A673 (cell line): Measurements from ENCODE around the gene ADAD2. TPM values are rescaled to one million over a fixed set of nuclear protein-coding genes. Genes with fewer than 3 reads are reported as not detected.
"Not testable (repeated sequence)": the region's sequence is repeated elsewhere in the genome, so short reads cannot be mapped to it uniquely, and the experiment has no call there.

Experiments
- BruUV-seq: library from RNA; stranded (reverse); fragments of 400-500 nt; replicated peaks from 2 replicates; lab custom pipeline; 2021; lab: Mats Ljungman, UMichigan
- CTCF ChIA-PET: fragments of 300-600 bp; sonication (Branson Sonifier 250); formaldehyde crosslinking; loops from one replicate; lab custom pipeline; 2022; ENCODE audit warnings: antibody characterized with exemption; lab: Charles Lee
- POLR2A ChIA-PET: fragments of 300-600 bp; sonication (Branson Sonifier 250); formaldehyde crosslinking; loops from one replicate; lab custom pipeline; 2022; ENCODE audit warnings: antibody characterized with exemption; ENCODE audit not compliant: low non-redundant PET; lab: Charles Lee
- DNase-seq: peaks from one replicate; pipeline ENCODE4 v3.0.0-alpha.2; 2015; ENCODE audit warnings: low spot score
- H3K27ac ChIP-seq: fragments of 200-600 bp; sonication (generic); 2 replicates; pipeline ENCODE4 v1.5.1; 2016; ENCODE audit warnings: mixed run types, low read depth, mild to moderate bottlenecking, mixed read lengths, antibody characterized with exemption, low read length; ENCODE audit not compliant: poor library complexity, severe bottlenecking
- H3K27me3 ChIP-seq: fragments of 200-600 bp; sonication (generic); replicated peaks from 2 replicates; pipeline ENCODE4 v1.6.1; 2017; ENCODE audit warnings: mixed run types, low read depth, mild to moderate bottlenecking, mixed read lengths, antibody characterized with exemption, low read length; ENCODE audit not compliant: insufficient read depth, poor library complexity
- H3K36me3 ChIP-seq: fragments of 200-600 bp; sonication (generic); 2 replicates; pipeline ENCODE4 v1.6.1; 2016; ENCODE audit warnings: mixed run types, mild to moderate bottlenecking, mixed read lengths, antibody characterized with exemption, low read length; ENCODE audit not compliant: insufficient read depth, poor library complexity, severe bottlenecking
- H3K4me1 ChIP-seq: fragments of 200-600 bp; sonication (generic); 2 replicates; pipeline ENCODE4 v1.6.1; 2017; ENCODE audit warnings: mixed run types, mild to moderate bottlenecking, mixed read lengths, antibody characterized with exemption, low read length; ENCODE audit not compliant: insufficient read depth, poor library complexity, severe bottlenecking
- H3K4me3 ChIP-seq: fragments of 200-600 bp; sonication (generic); 2 replicates; pipeline ENCODE4 v1.5.1; 2016; ENCODE audit warnings: low read depth, mixed run types, mild to moderate bottlenecking, mixed read lengths, low read length; ENCODE audit not compliant: poor library complexity, severe bottlenecking
- H3K9me3 ChIP-seq: fragments of 200-600 bp; sonication (generic); 2 replicates; pipeline ENCODE4 v1.6.1; 2016; ENCODE audit warnings: mixed run types, low read depth, mild to moderate bottlenecking, mixed read lengths, antibody characterized with exemption, low read length; ENCODE audit not compliant: poor library complexity, severe bottlenecking
- EZH2 ChIP-seq: fragments of 200-600 bp; sonication (generic); IDR thresholded peaks from 2 replicates; pipeline ENCODE4 v1.6.1; 2017; ENCODE audit warnings: borderline replicate concordance, low read depth, mild to moderate bottlenecking, mixed read lengths, antibody characterized with exemption, low read length; ENCODE audit not compliant: poor library complexity, severe bottlenecking
- intact Hi-C: fragments of 100-400 bp; cut with micrococcal nuclease; formaldehyde crosslinking; loops from one replicate; pipeline ENCODE4 v1.10.0; 2022; ENCODE audit not compliant: unreplicated experiment
- total RNA-seq: library from RNA; stranded (reverse); gene quantifications from 2 replicates; pipeline ENCODE4 v1.2.3, GENCODE V29; 2021
- TF ChIP-seq, protein P1 (sequence below): fragments of 300-800, 200-600 bp; sonication (generic); conservative IDR thresholded peaks from 2 replicates; pipeline ENCODE4 v1.5.1; 2017; ENCODE audit warnings: low read depth, mild to moderate bottlenecking, antibody characterized with exemption, low read length, moderate library complexity, mixed read lengths

Gene ADAD2
- total RNA-seq, 1 experiment from 2014 or later, result not detected

DNA sequence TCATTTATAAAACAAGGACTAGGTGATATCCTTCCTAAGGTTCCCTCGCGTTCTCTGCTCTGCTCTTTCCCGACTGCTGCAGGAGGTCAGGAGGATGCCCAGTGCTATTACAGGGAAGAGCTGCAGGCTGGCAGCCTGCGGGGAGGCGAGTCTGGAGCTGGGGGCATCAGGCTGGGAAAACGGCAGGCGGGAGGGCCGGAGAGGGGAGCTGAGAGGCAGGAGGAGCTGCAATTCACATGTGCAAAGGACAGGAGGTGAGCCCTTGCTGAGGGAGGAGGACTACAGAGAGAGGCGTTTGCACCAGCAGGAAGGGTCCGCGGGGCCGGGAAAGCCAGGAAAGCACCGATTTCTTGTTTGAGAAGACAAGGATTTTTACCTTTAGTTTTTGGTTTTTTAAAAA is 8.1 kb downstream of the ADAD2 start:
- intact Hi-C loops, result no loop called here
- no peaks in the 10 kb centered on the region for H3K4me1 ChIP-seq
- no peak for DNase-seq
- H3K9me3 ChIP-seq, result no peaks in the 10 kb centered on the region
- no peak overlapping the region for H3K27ac ChIP-seq
- no peak overlapping the region for H3K4me3 ChIP-seq
- TF ChIP-seq, protein P1, sequence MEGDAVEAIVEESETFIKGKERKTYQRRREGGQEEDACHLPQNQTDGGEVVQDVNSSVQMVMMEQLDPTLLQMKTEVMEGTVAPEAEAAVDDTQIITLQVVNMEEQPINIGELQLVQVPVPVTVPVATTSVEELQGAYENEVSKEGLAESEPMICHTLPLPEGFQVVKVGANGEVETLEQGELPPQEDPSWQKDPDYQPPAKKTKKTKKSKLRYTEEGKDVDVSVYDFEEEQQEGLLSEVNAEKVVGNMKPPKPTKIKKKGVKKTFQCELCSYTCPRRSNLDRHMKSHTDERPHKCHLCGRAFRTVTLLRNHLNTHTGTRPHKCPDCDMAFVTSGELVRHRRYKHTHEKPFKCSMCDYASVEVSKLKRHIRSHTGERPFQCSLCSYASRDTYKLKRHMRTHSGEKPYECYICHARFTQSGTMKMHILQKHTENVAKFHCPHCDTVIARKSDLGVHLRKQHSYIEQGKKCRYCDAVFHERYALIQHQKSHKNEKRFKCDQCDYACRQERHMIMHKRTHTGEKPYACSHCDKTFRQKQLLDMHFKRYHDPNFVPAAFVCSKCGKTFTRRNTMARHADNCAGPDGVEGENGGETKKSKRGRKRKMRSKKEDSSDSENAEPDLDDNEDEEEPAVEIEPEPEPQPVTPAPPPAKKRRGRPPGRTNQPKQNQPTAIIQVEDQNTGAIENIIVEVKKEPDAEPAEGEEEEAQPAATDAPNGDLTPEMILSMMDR, result no peak
- no peak for TF ChIP-seq EZH2
- CTCF ChIA-PET, result no interaction called here
- no TSS peak for BruUV-seq
- no peaks in the 10 kb centered on the region for H3K36me3 ChIP-seq
- POLR2A ChIA-PET, result no interaction called here
- H3K27me3 ChIP-seq, result no peaks in the 10 kb centered on the region

DNA sequence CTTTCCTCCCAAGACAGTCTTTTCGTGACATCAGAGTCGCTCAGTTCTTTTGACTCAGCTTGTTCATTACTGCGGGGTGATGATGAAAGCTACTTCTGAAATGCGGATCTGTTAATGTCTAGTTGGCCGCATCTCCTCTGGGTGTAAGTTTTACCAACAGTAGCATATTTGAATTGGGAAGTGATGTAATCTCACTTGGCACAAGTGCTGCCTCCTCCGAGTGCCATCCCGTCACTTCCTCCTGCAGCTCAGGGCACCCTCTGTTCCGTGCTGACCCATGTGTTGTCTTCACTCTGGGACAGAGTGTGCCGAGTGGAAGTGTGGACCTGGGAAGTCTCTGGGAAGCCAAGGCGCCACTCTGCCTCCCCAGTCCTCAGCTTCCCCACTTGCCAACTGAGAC is 8.9 kb downstream of the ADAD2 start:
- POLR2A ChIA-PET, result no interaction called here
- Histone ChIP-seq H3K27ac (no peak overlapping the region), H3K9me3 (no peaks in the 10 kb centered on the region), H3K36me3 (no peaks in the 10 kb centered on the region), H3K4me3 (no peak overlapping the region), H3K4me1 (no peaks in the 10 kb centered on the region), H3K27me3 (no peaks in the 10 kb centered on the region)
- TF ChIP-seq, protein P1, result no peak
- TF ChIP-seq EZH2, result no peak
- BruUV-seq, result no TSS peak
- CTCF ChIA-PET, result no interaction called here
- DNase-seq, result no peak
- intact Hi-C loops, result no loop called here

DNA sequence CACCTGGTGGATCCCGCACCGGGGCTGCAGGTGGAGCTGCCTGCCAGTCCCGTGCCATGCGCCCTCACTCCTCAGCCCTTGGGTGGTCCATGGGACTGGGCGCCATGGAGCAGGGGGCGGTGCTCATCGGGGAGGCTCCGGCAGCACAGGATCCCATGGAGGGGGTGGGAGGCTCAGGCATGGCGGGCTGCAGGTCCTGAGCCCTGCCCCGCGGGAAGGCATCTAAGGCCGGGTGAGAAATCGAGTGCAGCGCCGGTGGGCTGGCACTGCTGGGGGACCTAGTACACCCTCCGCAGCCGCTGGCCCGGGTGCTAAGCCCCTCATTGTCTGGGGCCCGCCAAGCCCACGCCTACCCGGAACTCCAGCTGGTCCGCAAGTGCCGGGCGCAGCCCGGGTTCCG is 13.6 kb downstream of the ADAD2 start:
- CTCF ChIA-PET, H3K27me3 ChIP-seq, H3K4me1 ChIP-seq, POLR2A ChIA-PET, H3K9me3 ChIP-seq, BruUV-seq, H3K4me3 ChIP-seq, H3K36me3 ChIP-seq, DNase-seq, H3K27ac ChIP-seq, intact Hi-C loops: not testable (repeated sequence)

DNA sequence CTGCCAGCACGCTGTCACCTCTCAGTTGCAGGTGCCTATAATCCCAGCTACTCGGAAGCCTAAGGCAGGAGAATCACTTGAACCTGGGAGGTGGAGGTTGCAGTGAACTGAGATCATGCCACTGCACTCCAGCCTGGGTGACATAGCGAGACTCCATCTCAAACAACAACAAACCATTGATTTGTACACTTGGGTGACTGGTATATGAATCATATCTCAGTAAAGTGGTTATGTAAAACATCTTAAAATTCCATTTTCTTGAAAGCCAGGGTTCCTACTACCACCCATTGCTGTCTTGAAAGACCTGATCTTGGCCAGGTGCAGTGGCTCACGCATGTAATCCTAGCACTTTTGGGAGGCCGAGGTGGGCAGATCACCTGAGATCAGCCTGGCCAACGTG is 14.2 kb downstream of the ADAD2 start:
- H3K27me3 ChIP-seq, H3K4me3 ChIP-seq, BruUV-seq, POLR2A ChIA-PET, H3K9me3 ChIP-seq, H3K27ac ChIP-seq, DNase-seq, H3K4me1 ChIP-seq, intact Hi-C loops, H3K36me3 ChIP-seq: not testable (repeated sequence)
- CTCF ChIA-PET, result interaction anchor here (0.6 kb wide), 1 partner anchor 195 kb away, joined by 3 read pairs; no protein-coding TSS in a partner anchor
